Endothelial cell of umbilical vein (primary cell): ENCODE data around the gene SHCBP1.

Experiments
- CTCF ChIP-seq, 2 donors: IDR thresholded peaks; 1 replicate in 1 of 2; 2 replicates in 1 of 2; pipeline ENCODE4 v1.5.1; 2011; ENCODE audit warnings: low read length in 2 of 2, mild to moderate bottlenecking in 2 of 2, moderate library complexity in 2 of 2, control low read depth in 1 of 2, inconsistent platforms in 1 of 2, low read depth in 1 of 2; ENCODE audit not compliant: insufficient read depth in 1 of 2; ENCODE audit errors: extremely low read depth in 1 of 2
- EZH2 ChIP-seq: IDR thresholded peaks from 2 replicates; pipeline ENCODE4 v1.6.1; 2012; ENCODE audit warnings: borderline replicate concordance, low read depth, mild to moderate bottlenecking, moderate library complexity, low read length, inconsistent platforms; ENCODE audit not compliant: severe bottlenecking
- GATA2 ChIP-seq: IDR thresholded peaks from 2 replicates; pipeline ENCODE4 v1.7.0; 2011; ENCODE audit warnings: low read depth, mild to moderate bottlenecking, moderate library complexity, mixed read lengths, low read length; ENCODE audit not compliant: insufficient read length, insufficient read depth
- JUN ChIP-seq: IDR thresholded peaks from 2 replicates; pipeline ENCODE4 v1.6.1; 2011; ENCODE audit warnings: borderline replicate concordance, low read depth; ENCODE audit not compliant: insufficient read length, insufficient read depth
- MAX ChIP-seq: IDR thresholded peaks from 2 replicates; pipeline ENCODE4 v1.6.1; 2011; ENCODE audit not compliant: insufficient read depth, insufficient read length
- MYC ChIP-seq: IDR thresholded peaks from one replicate; pipeline ENCODE4 v1.6.1; 2011; ENCODE audit warnings: mild to moderate bottlenecking, low read depth, low read length
- POLR2A ChIP-seq: IDR thresholded peaks from 2 replicates; pipeline ENCODE4 v1.6.1; 2012; ENCODE audit warnings: low read depth, mild to moderate bottlenecking, control low read depth, low read length
- POLR2AphosphoS5 ChIP-seq: IDR thresholded peaks from 2 replicates; pipeline ENCODE4 v1.6.1; 2012; ENCODE audit warnings: low read depth, mild to moderate bottlenecking, control low read depth, low read length, moderate library complexity; ENCODE audit not compliant: insufficient read depth

GRCh38 chr16:46582313-46582712 lies 38.9 kb downstream of the SHCBP1 start:
- TF ChIP-seq CTCF (IDR thresholded peaks at IDR 0.05; ENCODE audit: extremely low read depth in 1 of 2, insufficient read depth in 1 of 2, low read depth in 1 of 2, low read length in 2 of 2): no peak
- no peak for TF ChIP-seq EZH2
- no peak for TF ChIP-seq POLR2AphosphoS5
- TF ChIP-seq MAX: no peak
- TF ChIP-seq POLR2A: no peak
- no peak for TF ChIP-seq GATA2
- no peak for TF ChIP-seq MYC
- no peak for TF ChIP-seq JUN
